HG02852 (cell line): Measurements from ENCODE around the gene DOK4.

Source experiments
- ATAC-seq: cut with Tn5 transposase; IDR thresholded peaks from one replicate; pipeline ENCODE4 v1.9.1; 2021; ENCODE audit warnings: mild to moderate bottlenecking, moderate library complexity; ENCODE audit not compliant: unreplicated experiment

DOK4 gene

DNA sequence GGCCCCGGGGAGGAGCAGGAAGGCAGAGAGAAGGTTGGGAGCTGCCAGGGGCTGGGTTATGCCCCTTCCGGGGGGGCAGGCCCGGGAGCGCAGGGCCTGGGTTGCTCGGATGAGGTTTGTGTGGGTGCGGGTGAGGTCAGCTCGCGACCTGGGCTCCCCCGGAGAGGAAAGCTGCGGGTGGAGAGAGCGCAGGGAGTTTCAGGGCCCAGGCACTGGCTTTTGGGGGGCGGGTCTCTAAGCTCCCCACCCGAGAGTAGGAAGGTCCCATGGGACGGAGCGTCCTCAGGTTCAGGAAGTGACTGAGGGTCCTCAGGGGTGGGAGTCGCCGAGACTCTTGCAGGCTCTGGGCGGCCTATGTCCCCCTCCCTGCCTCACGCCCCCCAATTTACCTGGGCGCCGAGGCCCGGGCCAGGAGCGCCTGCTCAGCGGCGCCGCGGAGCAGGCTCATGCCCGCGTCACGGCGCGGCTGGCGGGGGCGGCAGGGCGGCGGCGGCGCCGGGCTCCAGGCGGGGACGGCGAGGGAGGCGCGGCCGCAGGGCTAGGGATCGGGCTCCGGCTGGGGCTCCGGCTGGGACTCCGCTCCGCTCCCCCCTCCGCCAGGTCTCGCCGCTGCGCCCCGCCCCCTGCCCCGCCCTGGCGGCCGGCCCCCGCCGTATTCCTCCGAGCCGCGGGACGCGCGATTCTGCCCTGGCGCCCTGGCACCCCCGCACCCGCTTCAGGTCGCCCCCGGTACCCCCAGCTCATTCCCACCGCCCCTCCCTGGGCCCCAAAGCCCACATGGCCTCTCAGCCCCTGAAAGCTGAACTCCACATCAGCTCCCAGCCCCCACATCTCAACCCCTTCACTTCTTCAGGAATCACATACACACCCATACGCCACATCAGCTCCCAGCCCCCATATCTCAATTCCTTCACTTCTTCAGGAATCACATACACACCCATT lies at the start of gene DOK4:
Gene DOK4, minus strand, starts transcription at position 578 of the 942 bp plus-strand sequence. CDS start 6,986 bp downstream, outside the sequence.
- ATAC-seq: peak; percentile 87

DNA sequence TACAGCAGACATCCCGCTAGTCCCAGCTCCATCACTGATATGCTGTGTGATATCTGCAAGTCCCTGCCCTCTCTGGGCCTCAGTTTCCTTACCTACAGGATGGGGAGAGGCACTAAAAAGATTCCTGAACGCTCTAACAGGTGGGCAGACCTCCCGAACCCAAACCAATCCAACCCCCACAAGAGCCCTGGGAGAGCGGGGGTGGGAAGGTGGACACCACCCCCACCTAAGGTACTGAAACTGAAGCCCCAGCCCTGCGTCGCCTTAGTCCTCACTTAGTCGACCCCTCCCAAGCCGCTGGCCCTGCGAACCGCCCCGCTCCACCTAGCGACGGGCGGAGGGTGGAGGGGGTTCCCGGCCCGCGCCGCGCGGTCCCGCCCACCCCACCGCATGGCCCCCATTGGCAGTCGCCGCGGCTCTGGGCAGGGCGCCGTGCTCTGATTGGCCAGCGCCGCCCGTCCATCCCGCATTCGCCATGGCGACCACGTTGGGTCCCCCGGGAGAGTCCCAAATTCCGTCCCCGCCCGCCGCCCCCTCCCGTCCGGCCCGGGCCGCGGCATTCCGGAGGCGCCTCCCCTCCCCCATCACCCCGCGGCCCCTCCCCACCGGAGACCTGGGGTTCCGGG lies 49.5 kb upstream of the DOK4 start:
- peak; percentile 57 for ATAC-seq

DNA sequence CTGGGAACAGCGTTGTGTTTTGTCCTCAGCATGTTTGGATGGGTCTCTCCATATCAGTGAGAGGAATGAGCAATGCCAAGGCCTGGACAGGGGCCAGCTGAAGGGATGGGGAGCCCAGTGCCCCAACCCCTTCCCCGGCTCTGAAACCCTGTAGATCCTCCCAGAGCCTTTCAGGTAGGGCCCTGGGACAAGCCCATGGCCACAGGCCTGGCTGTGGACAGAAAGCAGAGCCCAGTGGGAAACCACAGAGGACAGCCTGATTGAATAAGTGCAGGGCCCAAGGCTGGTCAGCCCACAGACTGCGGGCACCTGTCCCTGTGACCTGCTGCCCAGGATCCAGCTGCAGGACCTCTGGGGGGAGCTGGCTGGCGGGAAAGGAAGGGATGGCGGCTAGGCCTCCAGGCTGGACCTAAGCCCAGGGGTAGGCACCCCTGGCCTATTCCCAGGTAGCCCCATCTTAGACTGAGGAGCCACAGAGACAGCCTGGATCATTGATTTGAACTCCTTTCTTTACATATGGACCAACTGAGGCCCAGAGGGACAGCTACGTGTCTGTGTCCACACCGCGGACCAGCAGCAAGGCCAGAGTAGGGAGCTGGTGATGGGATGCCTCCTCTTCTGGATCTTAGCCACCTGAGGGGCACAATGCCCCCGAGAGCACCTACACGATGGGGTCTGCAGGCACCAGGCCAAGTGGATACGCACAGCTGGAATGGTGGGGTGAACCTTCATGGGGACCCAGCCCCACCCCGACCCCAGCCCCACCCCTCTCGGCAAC lies 48.8 kb upstream of the DOK4 start:
- no peak for ATAC-seq

DNA sequence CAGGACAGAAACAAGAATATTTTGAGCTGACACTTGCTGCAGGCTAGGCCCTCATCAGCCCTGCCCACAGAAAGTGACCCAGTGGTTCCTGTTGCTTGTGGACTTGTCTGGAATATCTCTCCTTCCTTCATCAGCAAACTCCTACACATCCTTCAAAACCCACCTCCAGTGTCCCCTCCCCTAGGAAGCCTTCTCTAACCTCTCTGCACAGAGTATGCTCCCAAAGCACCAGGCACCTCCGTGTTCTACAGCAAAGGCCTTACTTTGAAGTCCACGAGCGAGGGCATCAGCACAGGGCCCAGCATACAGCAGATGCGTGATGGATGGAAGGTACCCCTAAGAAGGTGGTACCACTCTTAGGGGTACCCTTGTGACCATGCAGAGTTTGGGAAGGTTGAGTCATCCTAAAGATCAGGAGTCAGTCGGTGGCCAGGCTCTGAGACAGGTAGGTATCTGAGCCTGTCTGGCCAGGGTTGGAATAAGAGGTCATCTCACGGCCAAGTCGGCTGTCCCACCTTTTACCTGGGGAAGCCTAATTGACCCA lies 48.1 kb upstream of the DOK4 start:
- ATAC-seq: no peak

DNA sequence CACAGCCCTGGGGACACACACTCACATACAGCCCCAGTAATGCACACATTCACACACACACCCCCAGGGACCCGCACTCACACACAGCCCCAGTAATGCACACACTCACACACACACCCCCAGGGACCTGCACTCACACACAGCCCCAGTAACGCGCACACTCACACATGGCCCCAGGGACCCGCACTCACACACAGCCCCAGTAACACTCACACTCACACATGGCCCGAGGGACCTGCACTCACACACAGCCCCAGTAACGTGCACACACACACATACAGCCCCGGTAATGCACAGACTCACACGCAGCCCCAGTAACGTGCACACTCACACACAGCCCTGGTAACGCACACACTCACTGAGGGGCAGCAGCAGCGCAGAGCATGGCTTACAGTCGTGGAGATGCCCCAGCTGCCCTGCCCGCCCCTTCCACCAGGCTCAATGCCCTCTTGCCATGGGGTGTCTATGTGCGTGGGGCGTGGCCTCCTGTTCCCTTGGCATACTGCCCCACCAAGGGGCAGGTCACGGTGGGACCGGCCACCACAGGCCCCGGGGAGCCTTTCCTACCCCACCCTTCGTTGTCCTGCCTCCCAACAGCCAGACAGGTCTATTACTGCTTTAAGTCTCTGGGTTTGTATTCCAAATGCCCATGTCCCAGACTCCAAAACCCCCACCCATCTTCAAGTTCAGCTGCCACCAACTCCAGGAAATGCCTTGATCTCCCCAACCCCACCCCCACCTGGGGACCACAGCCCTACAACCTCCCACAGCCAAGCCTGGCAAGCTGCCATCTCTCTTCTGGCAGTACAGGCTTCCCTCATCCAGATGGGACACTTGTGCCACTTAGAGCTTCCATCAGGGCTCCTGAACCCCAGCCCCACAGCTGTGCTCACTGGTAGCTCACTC lies 47.4 kb upstream of the DOK4 start:
- no peak for ATAC-seq

DNA sequence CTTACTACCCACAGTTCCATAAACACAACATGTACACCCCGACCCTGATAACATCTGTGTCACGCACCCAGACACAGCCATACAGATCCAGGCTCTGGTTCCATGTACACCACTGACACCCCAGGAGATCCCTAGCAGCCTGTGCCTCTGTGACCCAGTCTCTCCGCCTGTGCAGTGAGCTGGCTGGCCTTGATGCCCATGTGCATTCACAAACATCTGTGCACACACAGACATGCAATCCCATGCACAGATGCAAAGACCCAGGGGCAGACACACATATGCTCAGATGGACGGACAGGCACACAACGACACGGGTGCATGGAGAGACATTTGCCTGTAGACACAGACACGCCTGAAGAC lies 46.0 kb upstream of the DOK4 start:
- ATAC-seq: no peak

DNA sequence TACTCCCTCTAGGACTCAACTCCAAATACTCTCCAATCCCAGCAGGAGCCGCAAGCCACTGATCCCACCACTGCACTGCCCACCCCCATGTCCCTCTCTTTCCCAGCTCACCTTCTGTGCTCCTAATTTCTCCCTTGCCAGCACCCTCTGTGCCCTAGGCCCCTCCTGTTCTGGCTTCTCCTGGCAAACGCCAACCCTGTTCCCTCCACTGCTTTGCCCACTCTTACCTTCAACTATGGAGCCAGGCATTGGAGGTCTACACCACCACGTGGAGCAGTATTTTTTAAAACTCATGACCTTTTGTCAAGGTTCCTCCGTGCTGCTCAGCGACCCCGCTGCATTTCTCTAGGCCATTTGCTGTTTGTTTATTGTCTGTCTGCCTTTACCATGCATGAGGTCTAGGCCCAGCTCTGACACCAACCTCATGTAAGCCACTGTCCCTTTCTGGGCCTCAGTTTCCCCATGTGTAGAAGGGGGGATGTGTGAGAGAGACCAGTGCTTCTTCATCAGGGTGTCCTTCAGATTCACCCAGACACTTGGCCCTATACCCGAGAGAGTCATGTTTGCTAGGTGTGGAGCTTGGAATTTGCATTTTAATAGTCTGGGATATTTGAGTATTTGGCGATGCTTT lies 45.5 kb upstream of the DOK4 start:
- no peak for ATAC-seq

DNA sequence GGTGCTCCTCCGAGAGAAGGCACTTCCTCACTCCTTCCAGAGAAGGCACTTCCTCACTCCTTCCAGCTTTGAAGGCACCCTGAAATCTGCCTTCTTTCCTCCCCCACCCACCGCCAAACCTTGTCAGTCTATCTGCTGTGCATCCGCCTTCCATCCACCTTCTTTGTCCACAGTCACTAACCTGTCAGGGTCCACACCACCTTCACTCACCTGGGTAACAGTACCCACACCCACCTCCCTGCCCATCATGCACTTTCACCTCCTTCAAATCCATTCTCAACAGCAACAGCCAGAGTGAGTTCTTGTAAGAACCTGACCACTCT lies 44.9 kb upstream of the DOK4 start:
- ATAC-seq: no peak

DNA sequence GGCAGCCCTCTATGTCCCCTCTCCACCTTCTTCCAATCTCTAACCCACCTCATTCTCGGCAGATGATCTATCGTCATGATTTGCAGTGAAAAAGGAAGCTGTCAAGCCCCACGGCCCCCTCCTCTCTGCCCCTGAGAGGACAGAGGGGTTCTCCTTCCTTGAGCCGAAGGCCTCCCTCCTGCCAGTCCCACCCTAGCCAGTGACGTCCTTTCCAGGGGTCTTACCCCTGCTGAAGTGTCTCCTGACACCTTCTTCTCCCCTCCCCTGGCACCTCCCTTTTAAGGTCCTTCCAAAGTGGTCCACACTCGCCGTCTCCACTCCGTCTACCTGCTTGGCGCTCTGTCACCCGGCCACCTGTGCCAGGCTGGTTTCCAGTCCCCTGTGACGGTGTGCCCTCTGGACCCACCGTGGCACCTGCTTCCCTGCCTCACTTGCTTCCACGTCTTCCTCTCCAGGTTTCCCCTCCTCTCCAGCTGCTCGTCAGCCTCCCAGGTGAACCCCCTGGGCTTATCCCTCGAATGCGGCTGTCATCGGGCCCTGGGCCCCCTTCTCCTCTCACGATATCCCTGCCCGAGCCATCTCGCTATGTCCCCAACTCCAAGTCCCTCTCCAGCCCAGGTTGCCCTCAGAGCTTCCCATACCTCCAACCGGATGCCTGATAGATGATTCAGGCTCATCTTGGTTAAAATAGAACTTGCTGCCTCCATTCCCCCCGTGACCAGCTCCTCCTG lies 44.4 kb upstream of the DOK4 start:
- ATAC-seq: no peak

DNA sequence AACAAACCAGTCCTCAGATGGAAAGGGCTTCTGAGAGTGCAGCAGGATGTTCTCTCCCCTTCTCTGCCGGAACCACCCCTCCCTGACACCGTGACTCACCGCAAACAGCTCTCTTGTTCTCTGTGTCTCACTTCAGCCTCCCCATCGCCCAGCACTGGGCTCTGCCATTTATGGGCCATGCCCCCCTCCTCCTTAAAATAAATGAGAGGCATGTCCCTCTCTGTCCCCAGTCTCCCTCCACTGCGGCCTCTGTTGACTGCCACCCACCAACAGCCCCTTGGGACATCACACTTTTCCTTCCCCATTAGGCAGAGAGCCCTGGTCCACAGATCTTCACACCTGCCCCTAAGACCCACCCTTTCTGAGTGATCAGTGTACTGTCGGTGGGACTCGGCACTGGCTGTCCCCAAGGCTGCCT lies 43.8 kb upstream of the DOK4 start:
- peak; percentile 82 for ATAC-seq

DNA sequence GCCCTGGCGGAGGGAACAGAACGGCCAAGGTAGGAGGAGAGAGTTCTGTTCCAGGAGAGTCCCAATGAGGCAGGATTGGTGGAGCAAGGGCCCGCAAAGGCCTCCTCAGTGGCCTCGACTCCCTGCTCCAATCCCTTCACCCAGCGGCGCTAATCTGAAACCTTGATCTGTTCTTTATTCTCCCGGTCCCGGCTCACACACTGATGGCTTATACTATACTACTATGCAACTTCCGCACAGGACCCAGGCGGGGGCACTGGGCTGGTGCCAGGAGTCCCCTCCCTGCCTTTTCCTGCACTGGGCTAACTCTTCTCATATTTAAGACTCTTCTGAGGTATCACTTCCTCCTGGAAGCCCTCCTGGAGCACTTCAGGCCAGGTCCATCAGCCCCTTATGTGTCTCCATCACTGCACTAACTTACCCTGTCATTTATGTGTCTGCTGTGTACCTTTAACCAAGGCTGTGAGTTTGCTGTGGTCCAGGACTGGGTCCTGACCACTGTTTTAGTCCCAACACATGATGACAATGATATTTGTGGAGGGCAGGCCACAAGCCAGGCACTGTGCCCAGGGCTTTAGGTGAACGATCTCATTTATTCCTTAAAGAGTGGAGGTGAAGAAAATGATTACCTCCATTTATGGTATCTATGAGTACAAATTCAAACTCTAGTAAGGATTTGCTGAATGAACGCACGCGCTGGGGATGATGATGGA lies 43.3 kb upstream of the DOK4 start:
- no peak for ATAC-seq

DNA sequence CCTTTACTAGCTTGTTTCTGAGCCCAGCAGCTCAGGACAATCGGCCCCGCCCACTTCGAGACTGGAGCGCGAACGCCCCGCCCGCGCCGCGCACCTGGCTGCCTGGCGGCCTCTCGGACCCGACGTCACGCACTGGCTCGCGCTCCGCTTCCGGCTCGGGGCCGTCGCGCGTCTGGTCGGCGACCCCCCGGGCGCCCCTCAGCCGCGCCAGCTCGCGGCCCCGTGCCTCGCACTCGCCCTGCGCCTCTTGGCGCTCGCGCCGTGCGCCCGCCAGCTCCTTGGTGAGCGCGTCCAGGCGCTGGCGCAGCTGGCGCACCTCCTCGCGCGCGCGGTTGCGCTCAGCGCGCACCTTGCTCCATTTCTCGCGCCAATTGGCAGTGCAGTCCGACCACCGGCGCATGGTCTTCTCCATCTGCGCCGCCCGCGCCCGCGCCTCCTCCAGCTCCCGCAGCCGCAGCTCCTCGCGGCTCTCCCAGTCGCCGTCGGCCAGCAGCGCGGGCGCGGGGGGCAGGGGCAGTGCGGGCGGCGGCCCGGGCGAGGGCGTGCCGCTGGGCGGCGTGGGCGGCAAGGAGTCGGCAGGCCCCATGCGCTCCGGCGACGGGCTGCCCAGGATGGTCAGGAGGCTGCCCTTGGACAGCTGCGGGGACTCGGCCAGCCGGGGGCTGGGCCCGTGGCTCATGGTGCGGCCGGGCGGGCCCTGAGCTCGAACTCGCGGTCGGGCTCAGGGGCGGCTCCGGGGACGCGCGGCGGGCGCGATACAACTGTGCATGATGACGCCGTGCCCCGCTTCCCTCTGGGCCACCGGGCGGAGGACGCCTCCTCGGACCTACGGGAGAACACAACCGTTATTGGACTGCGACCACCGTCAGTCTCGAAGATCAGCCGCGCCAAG lies 42.5 kb upstream of the DOK4 start:
- ATAC-seq: no peak

DNA sequence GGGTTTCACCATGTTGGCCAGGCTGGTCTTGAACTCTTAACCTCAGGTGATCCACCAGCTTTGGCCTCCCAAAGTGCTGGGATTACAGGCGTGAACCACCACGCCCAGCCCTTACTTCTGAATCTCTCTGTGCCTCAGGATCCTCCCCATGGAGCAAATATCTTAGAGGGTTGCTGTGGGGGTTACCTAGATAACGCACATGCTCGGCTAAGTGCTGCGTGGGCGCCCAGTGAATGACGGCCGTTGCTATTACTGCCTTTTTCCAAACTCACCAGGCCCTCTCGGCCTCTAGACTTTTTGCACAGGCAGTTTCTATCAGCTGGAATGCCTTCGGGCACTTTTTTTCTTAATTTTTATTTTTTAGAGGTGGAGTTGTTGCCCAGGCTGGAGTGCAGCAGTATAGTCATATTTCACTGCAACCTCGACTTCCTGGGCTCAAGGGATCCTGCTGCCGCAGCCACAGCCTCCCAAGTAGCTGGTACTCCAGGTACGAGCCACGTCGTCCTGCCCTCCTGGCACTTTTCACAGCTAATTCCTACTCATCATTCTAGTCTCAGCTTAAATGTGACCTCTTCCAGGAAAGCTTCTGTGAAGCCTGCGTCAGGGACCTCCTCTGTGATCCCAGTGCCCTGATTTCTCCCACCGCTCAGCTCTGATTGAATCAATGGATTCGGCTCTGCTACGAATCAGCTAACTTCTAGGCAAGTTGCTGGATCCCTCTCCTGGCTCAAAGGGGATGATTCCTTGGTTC lies 41.5 kb upstream of the DOK4 start:
- ATAC-seq: no peak

DNA sequence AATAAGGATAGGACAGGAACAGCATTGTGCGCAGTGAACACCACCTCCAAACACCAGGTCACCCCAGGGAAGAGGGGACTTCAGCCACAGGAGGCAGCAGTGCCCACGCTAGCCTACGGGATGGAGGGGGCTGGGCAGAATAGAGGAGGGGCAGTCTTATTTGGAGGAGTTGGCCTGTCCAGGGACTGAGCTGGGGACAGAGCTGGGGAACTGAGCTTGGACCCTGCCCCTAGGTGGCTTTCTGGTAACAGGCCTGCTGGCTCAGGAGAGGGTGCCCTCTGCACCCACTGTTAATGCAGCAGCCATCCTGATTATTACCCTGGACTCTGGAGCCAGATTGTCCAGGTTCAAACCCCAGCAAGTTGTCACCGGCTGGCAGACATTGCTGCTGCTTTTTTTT lies 40.7 kb upstream of the DOK4 start:
- no peak for ATAC-seq

DNA sequence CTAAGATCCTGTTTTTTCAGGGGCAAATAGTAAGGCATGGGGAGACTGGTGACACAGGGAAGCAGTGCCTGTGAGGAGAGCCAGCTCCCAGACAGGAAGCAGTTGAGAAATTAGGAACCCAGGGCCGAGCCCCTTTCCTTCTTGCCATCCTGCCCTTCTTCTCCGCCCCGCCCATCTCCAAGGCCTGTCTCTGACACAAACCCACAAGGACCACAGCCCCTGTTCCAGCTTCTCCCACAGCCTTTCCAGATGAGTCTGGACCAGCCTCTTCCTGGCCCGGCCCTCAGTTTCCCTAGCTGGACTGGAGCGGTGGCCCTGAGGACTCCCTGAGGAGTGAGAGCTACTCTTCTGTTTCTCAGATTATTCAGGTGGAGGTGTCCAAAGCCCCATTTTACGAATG lies 40.2 kb upstream of the DOK4 start:
- no peak for ATAC-seq

DNA sequence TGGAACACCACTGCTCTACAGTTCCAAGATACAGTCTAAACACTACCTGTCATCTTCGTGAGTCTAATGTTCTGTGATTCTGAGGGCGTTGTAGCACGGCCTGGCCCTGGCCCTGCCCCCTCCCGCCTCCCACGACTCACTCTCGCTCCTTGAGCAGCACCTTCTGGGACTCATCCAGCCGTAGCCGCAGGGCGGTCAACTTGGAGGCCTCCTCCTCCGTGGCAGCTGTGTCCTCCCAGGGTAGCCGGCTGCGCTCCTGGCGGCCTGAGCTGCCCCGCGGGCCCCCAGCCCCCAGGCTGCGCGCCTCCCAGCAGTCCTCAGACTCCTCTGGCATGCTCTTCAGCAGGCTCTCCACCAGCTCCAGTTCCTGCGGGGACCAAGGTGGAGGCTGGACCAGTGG lies 39.5 kb upstream of the DOK4 start:
- ATAC-seq: no peak

DNA sequence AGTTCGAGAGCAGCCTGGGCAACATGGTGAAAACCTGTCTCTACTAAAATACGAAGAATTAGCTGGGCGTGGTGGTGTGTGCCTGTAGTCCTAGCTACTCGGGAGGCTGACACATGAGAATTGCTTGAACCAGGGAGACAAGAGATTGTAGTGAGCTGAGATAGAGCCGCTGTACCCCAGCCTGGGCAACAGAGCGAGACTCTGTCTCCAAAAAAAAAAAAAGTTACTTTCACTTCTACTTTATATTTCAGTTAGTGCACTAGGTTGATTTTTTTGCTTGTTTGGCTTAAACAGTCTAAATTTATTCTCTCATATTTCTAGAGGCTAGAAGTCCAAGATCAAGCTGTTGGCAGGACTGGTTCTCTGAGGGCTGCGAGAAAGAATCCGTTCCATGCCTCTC lies 36.7 kb upstream of the DOK4 start:
- ATAC-seq: no peak
